Caco-2 (cell line): Measurements from ENCODE around the gene RNF145. TPM values are rescaled to one million over a fixed set of nuclear protein-coding genes. Genes with fewer than 3 reads are reported as not detected.

ENCODE experiments used
- BruUV-seq: library from RNA; stranded (reverse); fragments of 400-500 nt; replicated peaks from 2 replicates; lab custom pipeline; 2021; lab: Mats Ljungman, UMichigan
- CTCF ChIA-PET: fragments of 300-600 bp; sonication (Branson Sonifier 250); formaldehyde crosslinking; loops from one replicate; lab custom pipeline; 2022; ENCODE audit warnings: antibody characterized with exemption; lab: Charles Lee
- POLR2A ChIA-PET: fragments of 300-600 bp; sonication (Branson Sonifier 250); formaldehyde crosslinking; loops from one replicate; lab custom pipeline; 2022; ENCODE audit warnings: antibody characterized with exemption; lab: Charles Lee
- DNase-seq, 2 experiments: peaks; one replicate each; pipeline versions ENCODE4 v3.0.0 to v3.0.0-alpha.2; 2020 to 2022
- H3K27me3 ChIP-seq: replicated peaks from 2 replicates; pipeline ENCODE4 v1.6.0; 2011; ENCODE audit warnings: low read length; ENCODE audit not compliant: control insufficient read depth, insufficient read depth
- H3K36me3 ChIP-seq: 2 replicates; pipeline ENCODE4 v1.5.1; 2011; ENCODE audit warnings: low read length; ENCODE audit not compliant: control insufficient read depth, insufficient read depth
- H3K4me1 ChIP-seq: fragments of 250-450 bp; sonication (Bioruptor Pico); 2 replicates; pipeline ENCODE4 v1.5.1; 2020; ENCODE audit warnings: mild to moderate bottlenecking
- H3K4me3 ChIP-seq: 2 replicates; pipeline ENCODE4 v1.5.1; 2011; ENCODE audit warnings: low read depth, mild to moderate bottlenecking, control low read depth, low read length
- H3K9me3 ChIP-seq: fragments of 250-450 bp; sonication (Bioruptor Pico); 2 replicates; pipeline ENCODE4 v1.5.1; 2020; ENCODE audit warnings: mild to moderate bottlenecking, moderate library complexity
- H3K27ac Mint-ChIP-seq: one replicate; pipeline ENCODE4 v1.8.0; 2022; ENCODE audit warnings: mixed read lengths; ENCODE audit not compliant: unreplicated experiment
- H3K27me3 Mint-ChIP-seq: one replicate; pipeline ENCODE4 v1.8.0; 2022; ENCODE audit warnings: mixed read lengths; ENCODE audit not compliant: insufficient read depth, unreplicated experiment
- H3K36me3 Mint-ChIP-seq: one replicate; pipeline ENCODE4 v1.8.0; 2022; ENCODE audit warnings: mild to moderate bottlenecking, mixed read lengths; ENCODE audit not compliant: insufficient read depth, unreplicated experiment
- H3K4me1 Mint-ChIP-seq: one replicate; pipeline ENCODE4 v1.8.0; 2022; ENCODE audit warnings: low read depth, mixed read lengths; ENCODE audit not compliant: unreplicated experiment
- H3K4me3 Mint-ChIP-seq: one replicate; pipeline ENCODE4 v1.8.0; 2022; ENCODE audit warnings: mild to moderate bottlenecking, moderate library complexity, mixed read lengths; ENCODE audit not compliant: unreplicated experiment
- H3K9me3 Mint-ChIP-seq: one replicate; pipeline ENCODE4 v1.8.0; 2022; ENCODE audit warnings: mixed read lengths; ENCODE audit not compliant: unreplicated experiment
- CTCF ChIP-seq, 2 experiments: fragments of 200-600 bp in 1 of 2; IDR thresholded peaks; 1 replicate in 1 of 2; 2 replicates in 1 of 2; pipeline versions ENCODE4 v1.5.1 to v1.8.0; 2011 to 2022; ENCODE audit warnings: antibody characterized with exemption in 1 of 2, control low read depth in 1 of 2, inconsistent platforms in 1 of 2, low read depth in 1 of 2, low read length in 1 of 2, mild to moderate bottlenecking in 1 of 2, moderate library complexity in 1 of 2; ENCODE audit not compliant: insufficient read depth in 1 of 2, severe bottlenecking in 1 of 2, unreplicated experiment in 1 of 2
- intact Hi-C: fragments of 100-400 bp; cut with micrococcal nuclease; formaldehyde crosslinking; loops from one replicate; pipeline ENCODE4 v1.10.0; 2022; ENCODE audit not compliant: unreplicated experiment
- total RNA-seq: library from RNA; stranded (reverse); gene quantifications from 2 replicates; pipeline ENCODE4 v1.2.3, GENCODE V29; 2022

The RNF145 gene
- total RNA-seq, 1 experiment from 2014 or later: 38.7 TPM

- no peak overlapping the region for H3K4me3 ChIP-seq
- H3K9me3 Mint-ChIP-seq: no peaks in the 10 kb centered on the region
- no peaks in the 10 kb centered on the region for H3K27me3 Mint-ChIP-seq
- intact Hi-C loops: no loop called here
- no peak overlapping the region for H3K27ac Mint-ChIP-seq
- peaks cover 6% of the 10 kb centered on the region for H3K36me3 Mint-ChIP-seq
- H3K4me3 Mint-ChIP-seq: no peak overlapping the region
- CTCF ChIA-PET: no interaction called here
- no TSS peak for BruUV-seq
- DNase-seq: no peak
- no peaks in the 10 kb centered on the region for H3K27me3 ChIP-seq
- peaks cover 1% of the 10 kb centered on the region; the same call in 1 of the 2 replicates for H3K36me3 ChIP-seq
- no peaks in the 10 kb centered on the region for H3K9me3 ChIP-seq
- H3K4me1 Mint-ChIP-seq: peaks cover 7% of the 10 kb centered on the region
- POLR2A ChIA-PET: no interaction called here
- H3K4me1 ChIP-seq: peaks cover 21% of the 10 kb centered on the region
- TF ChIP-seq CTCF (IDR thresholded peaks at IDR 0.05; ENCODE audit: insufficient read depth in 1 of 2, low read depth in 1 of 2, low read length in 1 of 2, severe bottlenecking in 1 of 2, unreplicated experiment in 1 of 2): no peak
Observed at GRCh38 chr5:159184236-159184635, 25.1 kb downstream of the RNF145 start.

- DNase-seq: no peak
- ChIA-PET CTCF (no interaction called here), POLR2A (no interaction called here)
- no peaks in the 10 kb centered on the region for H3K9me3 ChIP-seq
- H3K4me3 Mint-ChIP-seq: no peak overlapping the region
- peaks cover 30% of the 10 kb centered on the region for H3K4me1 ChIP-seq
- H3K27me3 ChIP-seq: no peaks in the 10 kb centered on the region
- peaks cover 7% of the 10 kb centered on the region for H3K4me1 Mint-ChIP-seq
- BruUV-seq: no TSS peak
- no peak overlapping the region for H3K4me3 ChIP-seq
- no peak overlapping the region for H3K27ac Mint-ChIP-seq
- H3K36me3 Mint-ChIP-seq: peaks cover 6% of the 10 kb centered on the region
- peaks cover 1% of the 10 kb centered on the region; the same call in 1 of the 2 replicates for H3K36me3 ChIP-seq
- H3K27me3 Mint-ChIP-seq: no peaks in the 10 kb centered on the region
- H3K9me3 Mint-ChIP-seq: no peaks in the 10 kb centered on the region
- intact Hi-C loops: no loop called here
- TF ChIP-seq CTCF (IDR thresholded peaks at IDR 0.05; ENCODE audit: insufficient read depth in 1 of 2, low read depth in 1 of 2, low read length in 1 of 2, severe bottlenecking in 1 of 2, unreplicated experiment in 1 of 2): no peak
Observed at GRCh38 chr5:159183247-159183646, 26.1 kb downstream of the RNF145 start.

- peaks cover 6% of the 10 kb centered on the region for H3K36me3 Mint-ChIP-seq
Observed at GRCh38 chr5:159182691-159183090, 26.7 kb downstream of the RNF145 start.

More at GRCh38 chr5:159182691-159183090, 26.7 kb downstream of the RNF145 start:
- intact Hi-C loops: no loop called here
- BruUV-seq: no TSS peak
- Histone ChIP-seq H3K9me3 (no peaks in the 10 kb centered on the region), H3K4me1 (peaks cover 30% of the 10 kb centered on the region), H3K4me3 (no peak overlapping the region), H3K36me3 (peaks cover 1% of the 10 kb centered on the region; the same call in 1 of the 2 replicates), H3K27me3 (no peaks in the 10 kb centered on the region)
- no peaks in the 10 kb centered on the region for H3K9me3 Mint-ChIP-seq
- CTCF ChIA-PET: no interaction called here
- H3K27ac Mint-ChIP-seq: no peak overlapping the region
- no peak for DNase-seq
- H3K27me3 Mint-ChIP-seq: no peaks in the 10 kb centered on the region
- peaks cover 7% of the 10 kb centered on the region for H3K4me1 Mint-ChIP-seq
- H3K4me3 Mint-ChIP-seq: no peak overlapping the region
- no peak for TF ChIP-seq CTCF (IDR thresholded peaks at IDR 0.05; ENCODE audit: insufficient read depth in 1 of 2, low read depth in 1 of 2, low read length in 1 of 2, severe bottlenecking in 1 of 2, unreplicated experiment in 1 of 2)
- POLR2A ChIA-PET: no interaction called here
